Stimulated activated naive CD8-positive, alpha-beta T cell treated with anti-CD3 and anti-CD28 coated beads, Interleukin-15, Interleukin-2, amounts not matched to agents 100 ng/mL and 50 ng/mL, for 24 hours (primary cell): Measurements from ENCODE around the gene GNB4.

Experiments
- H3K27ac Mint-ChIP-seq: one replicate; pipeline ENCODE4 v1.8.0; 2021; ENCODE audit warnings: mild to moderate bottlenecking, mixed read lengths
- H3K27me3 Mint-ChIP-seq: one replicate; pipeline ENCODE4 v1.8.0; 2021; ENCODE audit warnings: mixed read lengths
- H3K36me3 Mint-ChIP-seq: one replicate; pipeline ENCODE4 v1.8.0; 2021; ENCODE audit warnings: low read depth, mixed read lengths
- H3K4me1 Mint-ChIP-seq: one replicate; pipeline ENCODE4 v1.8.0; 2021; ENCODE audit warnings: low read depth, mixed read lengths
- H3K4me3 Mint-ChIP-seq: one replicate; pipeline ENCODE4 v1.8.0; 2021; ENCODE audit warnings: mild to moderate bottlenecking, mixed read lengths
- H3K9me3 Mint-ChIP-seq: one replicate; pipeline ENCODE4 v1.8.0; 2021; ENCODE audit warnings: mixed read lengths

Gene GNB4

GRCh38 chr3:179416681-179417080, 34.6 kb downstream of the GNB4 start:
- H3K9me3 Mint-ChIP-seq = no peaks in the 10 kb centered on the region
- H3K36me3 Mint-ChIP-seq = peaks cover 3% of the 10 kb centered on the region
- no peak overlapping the region for H3K4me3 Mint-ChIP-seq
- no peak overlapping the region for H3K27ac Mint-ChIP-seq
- no peaks in the 10 kb centered on the region for H3K4me1 Mint-ChIP-seq
- no peaks in the 10 kb centered on the region for H3K27me3 Mint-ChIP-seq

GRCh38 chr3:179415377-179415776, 35.9 kb downstream of the GNB4 start:
- Mint-ChIP-seq H3K36me3 (peaks cover 3% of the 10 kb centered on the region), H3K27ac (no peak overlapping the region), H3K9me3 (no peaks in the 10 kb centered on the region), H3K4me3 (no peak overlapping the region), H3K4me1 (no peaks in the 10 kb centered on the region), H3K27me3 (no peaks in the 10 kb centered on the region)

- no peaks in the 10 kb centered on the region for H3K9me3 Mint-ChIP-seq
These were observed 36.5 kb downstream of the GNB4 start for GRCh38 chr3:179414804-179415203.

GRCh38 chr3:179410999-179411398, 40.3 kb downstream of the GNB4 start:
- no peaks in the 10 kb centered on the region for H3K4me1 Mint-ChIP-seq
- no peaks in the 10 kb centered on the region for H3K27me3 Mint-ChIP-seq
- no peak overlapping the region for H3K27ac Mint-ChIP-seq
- no peak overlapping the region for H3K4me3 Mint-ChIP-seq
- H3K9me3 Mint-ChIP-seq = no peaks in the 10 kb centered on the region
- H3K36me3 Mint-ChIP-seq = no peaks in the 10 kb centered on the region

More at GRCh38 chr3:179414804-179415203, 36.5 kb downstream of the GNB4 start:
- H3K36me3 Mint-ChIP-seq = peaks cover 3% of the 10 kb centered on the region
- H3K27me3 Mint-ChIP-seq = no peaks in the 10 kb centered on the region
- H3K27ac Mint-ChIP-seq = no peak overlapping the region
- no peak overlapping the region for H3K4me3 Mint-ChIP-seq
- H3K4me1 Mint-ChIP-seq = no peaks in the 10 kb centered on the region

- H3K4me1 Mint-ChIP-seq = no peaks in the 10 kb centered on the region
- no peak overlapping the region for H3K4me3 Mint-ChIP-seq
- no peak overlapping the region for H3K27ac Mint-ChIP-seq
- no peaks in the 10 kb centered on the region for H3K36me3 Mint-ChIP-seq
- H3K27me3 Mint-ChIP-seq = no peaks in the 10 kb centered on the region
- H3K9me3 Mint-ChIP-seq = no peaks in the 10 kb centered on the region
These were observed 40.9 kb downstream of the GNB4 start for GRCh38 chr3:179410331-179410730.

GRCh38 chr3:179404307-179404706, 47.0 kb downstream of the GNB4 start:
- Mint-ChIP-seq H3K9me3 (no peaks in the 10 kb centered on the region), H3K36me3 (peaks cover 14% of the 10 kb centered on the region), H3K27me3 (no peaks in the 10 kb centered on the region), H3K27ac (no peak overlapping the region), H3K4me1 (no peaks in the 10 kb centered on the region), H3K4me3 (no peak overlapping the region)

GRCh38 chr3:179402963-179403362, 48.3 kb downstream of the GNB4 start:
- no peaks in the 10 kb centered on the region for H3K9me3 Mint-ChIP-seq
- no peaks in the 10 kb centered on the region for H3K27me3 Mint-ChIP-seq
- H3K36me3 Mint-ChIP-seq = peaks cover 18% of the 10 kb centered on the region
- H3K4me1 Mint-ChIP-seq = no peaks in the 10 kb centered on the region
- H3K27ac Mint-ChIP-seq = no peak overlapping the region
- H3K4me3 Mint-ChIP-seq = no peak overlapping the region

- Mint-ChIP-seq H3K27ac (no peak overlapping the region), H3K4me3 (no peak overlapping the region), H3K4me1 (no peaks in the 10 kb centered on the region), H3K9me3 (no peaks in the 10 kb centered on the region), H3K27me3 (no peaks in the 10 kb centered on the region), H3K36me3 (peaks cover 25% of the 10 kb centered on the region)
These were observed 49.7 kb downstream of the GNB4 start for GRCh38 chr3:179401561-179401960.

GRCh38 chr3:179398574-179399231, 52.6 kb downstream of the GNB4 start:
- H3K36me3 Mint-ChIP-seq = peaks cover 40% of the 10 kb centered on the region
- no peaks in the 10 kb centered on the region for H3K9me3 Mint-ChIP-seq
- no peak overlapping the region for H3K27ac Mint-ChIP-seq
- no peaks in the 10 kb centered on the region for H3K4me1 Mint-ChIP-seq
- H3K27me3 Mint-ChIP-seq = no peaks in the 10 kb centered on the region
- H3K4me3 Mint-ChIP-seq = no peak overlapping the region

- Mint-ChIP-seq H3K4me3 (no peak overlapping the region), H3K9me3 (no peaks in the 10 kb centered on the region), H3K27ac (no peak overlapping the region), H3K4me1 (no peaks in the 10 kb centered on the region), H3K27me3 (no peaks in the 10 kb centered on the region), H3K36me3 (peaks cover 54% of the 10 kb centered on the region)
These were observed 59.4 kb downstream of the GNB4 start for GRCh38 chr3:179391906-179392305.

GRCh38 chr3:179376474-179376873, 74.8 kb downstream of the GNB4 start:
- H3K27ac Mint-ChIP-seq = no peak overlapping the region
- no peaks in the 10 kb centered on the region for H3K27me3 Mint-ChIP-seq
- peaks cover 53% of the 10 kb centered on the region for H3K36me3 Mint-ChIP-seq
- no peaks in the 10 kb centered on the region for H3K4me1 Mint-ChIP-seq
- H3K4me3 Mint-ChIP-seq = no peak overlapping the region
- H3K9me3 Mint-ChIP-seq = no peaks in the 10 kb centered on the region

GRCh38 chr3:179375091-179375999, 75.9 kb downstream of the GNB4 start:
- no peaks in the 10 kb centered on the region for H3K27me3 Mint-ChIP-seq
- H3K9me3 Mint-ChIP-seq = no peaks in the 10 kb centered on the region
- peaks cover 50% of the 10 kb centered on the region for H3K36me3 Mint-ChIP-seq
- no peak overlapping the region for H3K4me3 Mint-ChIP-seq
- no peak overlapping the region for H3K27ac Mint-ChIP-seq
- H3K4me1 Mint-ChIP-seq = no peaks in the 10 kb centered on the region

GRCh38 chr3:179373938-179374337, 77.3 kb downstream of the GNB4 start:
- Mint-ChIP-seq H3K36me3 (peaks cover 40% of the 10 kb centered on the region), H3K4me1 (no peaks in the 10 kb centered on the region), H3K4me3 (no peak overlapping the region), H3K9me3 (no peaks in the 10 kb centered on the region), H3K27ac (no peak overlapping the region), H3K27me3 (no peaks in the 10 kb centered on the region)

GRCh38 chr3:179369621-179370020, 81.6 kb downstream of the GNB4 start:
- Mint-ChIP-seq H3K27ac (no peak overlapping the region), H3K9me3 (no peaks in the 10 kb centered on the region), H3K27me3 (no peaks in the 10 kb centered on the region), H3K36me3 (peaks cover 36% of the 10 kb centered on the region), H3K4me1 (no peaks in the 10 kb centered on the region), H3K4me3 (no peak overlapping the region)

GRCh38 chr3:179363332-179363731, 87.9 kb downstream of the GNB4 start:
- Mint-ChIP-seq H3K27me3 (no peaks in the 10 kb centered on the region), H3K36me3 (peaks cover 53% of the 10 kb centered on the region), H3K4me1 (no peaks in the 10 kb centered on the region), H3K27ac (no peak overlapping the region), H3K9me3 (no peaks in the 10 kb centered on the region), H3K4me3 (no peak overlapping the region)
